Hepatocyte (in vitro differentiated cells): ENCODE data around the gene DYRK2. TPM values are rescaled to one million over a fixed set of nuclear protein-coding genes. Genes with fewer than 3 reads are reported as not detected.

Experiments
- DNase-seq: peaks from one replicate; pipeline ENCODE4 v3.0.0-alpha.2; 2016; ENCODE audit warnings: low spot score
- H2AFZ ChIP-seq: fragments of 200-600 bp; sonication (generic); 2 replicates; pipeline ENCODE4 v1.6.0; 2016; ENCODE audit warnings: antibody characterized with exemption, mild to moderate bottlenecking
- H3K27ac ChIP-seq: fragments of 200-600 bp; sonication (generic); 2 replicates; pipeline ENCODE4 v1.5.1; 2016; ENCODE audit warnings: mild to moderate bottlenecking
- H3K27me3 ChIP-seq: fragments of 200-600 bp; sonication (generic); 2 replicates; pipeline ENCODE4 v1.6.1; 2016
- H3K36me3 ChIP-seq: fragments of 200-600 bp; sonication (generic); replicated peaks from 2 replicates; pipeline ENCODE4 v1.5.1; 2016; ENCODE audit warnings: low read depth; ENCODE audit not compliant: insufficient read depth
- H3K4me1 ChIP-seq: fragments of 200-600 bp; sonication (generic); 2 replicates; pipeline ENCODE4 v1.5.1; 2016; ENCODE audit warnings: mild to moderate bottlenecking, moderate library complexity; ENCODE audit not compliant: insufficient read depth
- H3K4me2 ChIP-seq: fragments of 200-600 bp; sonication (generic); 2 replicates; pipeline ENCODE4 v1.6.0; 2016
- H3K4me3 ChIP-seq: fragments of 200-600 bp; sonication (generic); 2 replicates; pipeline ENCODE4 v1.5.1; 2016; ENCODE audit warnings: mild to moderate bottlenecking
- H3K79me2 ChIP-seq: fragments of 200-600 bp; sonication (generic); 2 replicates; pipeline ENCODE4 v1.6.0; 2017; ENCODE audit warnings: mild to moderate bottlenecking
- H3K9me2 ChIP-seq: fragments of 200-600 bp; sonication (generic); replicated peaks from 2 replicates; pipeline ENCODE4 v1.6.0; 2017; ENCODE audit warnings: mild to moderate bottlenecking; ENCODE audit not compliant: insufficient read depth
- H3K9me3 ChIP-seq: fragments of 200-600 bp; sonication (generic); 2 replicates; pipeline ENCODE4 v1.5.1; 2016; ENCODE audit warnings: low read depth, mild to moderate bottlenecking
- H4K20me1 ChIP-seq: fragments of 200-600 bp; sonication (generic); 2 replicates; pipeline ENCODE4 v1.6.0; 2016; ENCODE audit warnings: mild to moderate bottlenecking; ENCODE audit not compliant: insufficient read depth, poor library complexity, severe bottlenecking
- EZH2 ChIP-seq: fragments of 200-600 bp; sonication (generic); IDR thresholded peaks from 2 replicates; pipeline ENCODE4 v1.6.1; 2016; ENCODE audit warnings: antibody characterized with exemption, mild to moderate bottlenecking, borderline replicate concordance
- EZH2phosphoT487 ChIP-seq: fragments of 200-600 bp; sonication (generic); IDR thresholded peaks from one replicate; pipeline ENCODE4 v1.6.1; 2018; ENCODE audit warnings: antibody characterized with exemption, mild to moderate bottlenecking, low read depth, moderate library complexity; ENCODE audit not compliant: unreplicated experiment, severe bottlenecking
- WGBS: methylation state at CpG from one replicate; pipeline ENCODE4 v1.1.6; 2016; ENCODE audit warnings: low lambda C conversion rate; ENCODE audit errors: missing lambda C conversion rate; 5-methylcytosine and 5-hydroxymethylcytosine counted together
- polyA plus RNA-seq: library from polyadenylated mRNA; unstranded; fragments of >200 nt; fragmentation: Nextera tagmentation; extraction: Ambion mirVana; gene quantifications from 2 replicates; pipeline ENCODE4 v1.2.1, GENCODE V29; 2016
- total RNA-seq: library from RNA; depleted of rRNA; stranded (reverse); fragments of >200 nt; gene quantifications from 2 replicates; pipeline ENCODE4 v1.2.3, GENCODE V29; 2014
- TF ChIP-seq, protein P1 (sequence below): fragments of 200-600 bp; sonication (generic); IDR thresholded peaks from 2 replicates; pipeline ENCODE4 v1.5.1; 2016; ENCODE audit warnings: antibody characterized with exemption, mild to moderate bottlenecking; ENCODE audit not compliant: poor library complexity

Gene DYRK2
- total and polyA plus RNA-seq, 2 experiments from 2014 or later, result 18.4 to 39.2 TPM

DNA sequence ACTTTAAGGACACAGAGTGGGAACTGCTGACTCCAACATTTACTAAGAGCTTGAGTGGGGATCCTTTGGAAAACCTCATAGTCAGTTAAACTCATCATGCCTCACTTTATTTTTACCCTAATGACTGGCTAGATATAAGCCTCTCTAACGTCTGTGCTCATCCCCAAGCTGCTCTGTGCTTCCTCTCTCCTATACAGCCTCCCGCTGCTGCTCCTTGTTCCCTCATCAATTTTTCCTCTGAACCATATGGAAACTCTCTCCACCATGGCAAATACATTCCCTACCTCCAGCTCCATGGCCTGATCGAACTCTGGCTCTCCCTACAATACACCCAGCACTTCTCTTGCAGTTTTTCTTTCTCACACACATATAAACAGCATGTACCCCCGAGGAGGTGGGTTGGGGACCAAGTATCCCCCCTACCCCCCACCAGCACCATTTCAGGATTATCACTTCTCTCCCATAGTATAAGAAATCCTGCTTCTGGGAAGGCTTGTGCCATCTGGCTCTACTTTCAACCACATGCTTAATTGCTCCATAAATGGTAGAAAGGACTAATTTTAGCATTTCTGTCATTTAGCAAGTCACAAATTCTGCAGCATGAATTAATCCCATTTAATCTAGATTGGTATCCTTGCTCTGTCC lies 39.2 kb upstream of the DYRK2 start:
- Histone ChIP-seq H2AFZ (no peak overlapping the region), H3K27me3 (no peaks in the 10 kb centered on the region), H3K4me2 (no peak overlapping the region), H3K79me2 (no peaks in the 10 kb centered on the region), H4K20me1 (no peaks in the 10 kb centered on the region), H3K4me3 (no peak overlapping the region), H3K36me3 (no peaks in the 10 kb centered on the region), H3K9me2 (no peaks in the 10 kb centered on the region), H3K9me3 (no peaks in the 10 kb centered on the region), H3K27ac (no peak overlapping the region), H3K4me1 (no peaks in the 10 kb centered on the region)
- no peak for TF ChIP-seq EZH2phosphoT487
- no peak for TF ChIP-seq EZH2
- TF ChIP-seq, protein P1, sequence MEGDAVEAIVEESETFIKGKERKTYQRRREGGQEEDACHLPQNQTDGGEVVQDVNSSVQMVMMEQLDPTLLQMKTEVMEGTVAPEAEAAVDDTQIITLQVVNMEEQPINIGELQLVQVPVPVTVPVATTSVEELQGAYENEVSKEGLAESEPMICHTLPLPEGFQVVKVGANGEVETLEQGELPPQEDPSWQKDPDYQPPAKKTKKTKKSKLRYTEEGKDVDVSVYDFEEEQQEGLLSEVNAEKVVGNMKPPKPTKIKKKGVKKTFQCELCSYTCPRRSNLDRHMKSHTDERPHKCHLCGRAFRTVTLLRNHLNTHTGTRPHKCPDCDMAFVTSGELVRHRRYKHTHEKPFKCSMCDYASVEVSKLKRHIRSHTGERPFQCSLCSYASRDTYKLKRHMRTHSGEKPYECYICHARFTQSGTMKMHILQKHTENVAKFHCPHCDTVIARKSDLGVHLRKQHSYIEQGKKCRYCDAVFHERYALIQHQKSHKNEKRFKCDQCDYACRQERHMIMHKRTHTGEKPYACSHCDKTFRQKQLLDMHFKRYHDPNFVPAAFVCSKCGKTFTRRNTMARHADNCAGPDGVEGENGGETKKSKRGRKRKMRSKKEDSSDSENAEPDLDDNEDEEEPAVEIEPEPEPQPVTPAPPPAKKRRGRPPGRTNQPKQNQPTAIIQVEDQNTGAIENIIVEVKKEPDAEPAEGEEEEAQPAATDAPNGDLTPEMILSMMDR, result no peak
- 62% methylated on average over 4 of the region's 4 CpGs for WGBS
- DNase-seq, result no peak

DNA sequence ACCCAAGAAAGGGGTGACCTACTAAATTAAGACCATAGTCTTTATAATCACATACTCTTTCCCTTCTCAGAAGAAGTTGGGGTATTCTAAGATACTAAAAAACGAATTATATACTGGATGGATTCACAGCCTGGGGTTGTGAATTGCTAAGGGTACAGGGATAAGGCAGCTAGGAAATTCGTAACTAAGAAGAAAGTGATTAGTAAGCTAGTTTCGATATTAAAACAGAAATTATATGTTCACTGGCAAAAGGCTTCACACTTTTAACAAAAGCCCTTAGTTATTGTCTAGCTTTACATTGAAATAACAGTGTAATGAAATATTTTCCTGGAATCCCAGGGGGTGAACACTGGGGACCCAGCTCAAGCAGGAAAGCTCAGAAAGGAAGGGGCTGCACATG lies 35.5 kb upstream of the DYRK2 start:
- TF ChIP-seq EZH2 (no peak), EZH2phosphoT487 (no peak)
- TF ChIP-seq, protein P1, result no peak
- H2AFZ ChIP-seq, result no peak overlapping the region
- no peaks in the 10 kb centered on the region for H3K4me1 ChIP-seq
- 62% methylated on average over 3 of the region's 3 CpGs for WGBS
- no peaks in the 10 kb centered on the region for H3K27me3 ChIP-seq
- no peak overlapping the region for H3K4me3 ChIP-seq
- no peaks in the 10 kb centered on the region for H3K36me3 ChIP-seq
- no peak overlapping the region for H3K4me2 ChIP-seq
- DNase-seq, result no peak
- no peaks in the 10 kb centered on the region for H3K9me2 ChIP-seq
- H3K27ac ChIP-seq, result no peak overlapping the region
- H3K9me3 ChIP-seq, result no peaks in the 10 kb centered on the region
- H3K79me2 ChIP-seq, result no peaks in the 10 kb centered on the region
- H4K20me1 ChIP-seq, result no peaks in the 10 kb centered on the region

DNA sequence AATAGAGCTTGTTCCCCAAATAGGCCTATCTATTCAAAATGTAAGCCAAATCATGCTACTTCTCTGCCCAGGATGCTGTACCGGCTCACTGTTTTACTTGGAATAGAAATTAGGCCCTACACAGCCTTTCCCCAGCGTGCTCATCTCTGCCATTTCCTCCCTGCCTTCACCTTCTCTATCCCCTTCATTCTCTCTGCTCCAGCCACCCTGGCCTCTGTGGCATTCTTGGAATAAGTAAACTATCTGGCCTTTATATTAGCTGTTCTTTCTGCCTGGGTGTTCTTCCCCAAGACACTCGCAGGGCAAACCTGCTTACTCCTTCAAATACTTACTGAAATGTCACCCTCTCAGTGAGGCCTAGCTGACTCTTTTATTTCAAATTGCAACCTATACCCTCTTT lies 30.9 kb upstream of the DYRK2 start:
- Histone ChIP-seq H3K27me3 (no peaks in the 10 kb centered on the region), H3K4me1 (no peaks in the 10 kb centered on the region), H3K27ac (no peak overlapping the region), H3K9me3 (no peaks in the 10 kb centered on the region), H2AFZ (peak overlapping the region; percentile 51), H3K36me3 (no peaks in the 10 kb centered on the region), H3K4me2 (no peak overlapping the region), H3K4me3 (no peak overlapping the region), H3K9me2 (no peaks in the 10 kb centered on the region), H4K20me1 (no peaks in the 10 kb centered on the region), H3K79me2 (no peaks in the 10 kb centered on the region)
- DNase-seq, result no peak
- 89% methylated on average over 3 of the region's 3 CpGs for WGBS
- TF ChIP-seq EZH2phosphoT487 (no peak), EZH2 (no peak)
- TF ChIP-seq, protein P1, result no peak
